GM21717 (cell line): ENCODE results near the gene RELN.
"Not testable (repeated sequence)": the region's sequence is repeated elsewhere in the genome, so short reads cannot be mapped to it uniquely, and the experiment has no call there.

Experiments used
- ATAC-seq: cut with Tn5 transposase; IDR thresholded peaks from one replicate; pipeline ENCODE4 v1.9.1; 2021; ENCODE audit warnings: mild to moderate bottlenecking, moderate library complexity; ENCODE audit not compliant: unreplicated experiment

RELN gene

GRCh38 chr7:103795787-103796186, 193.7 kb downstream of the RELN start:
- no peak for ATAC-seq

GRCh38 chr7:103795107-103795506, 194.4 kb downstream of the RELN start:
- no peak for ATAC-seq

GRCh38 chr7:103794424-103794823, 195.0 kb downstream of the RELN start:
- no peak for ATAC-seq

GRCh38 chr7:103793614-103794013, 195.8 kb downstream of the RELN start:
- no peak for ATAC-seq

GRCh38 chr7:103791894-103792293, 197.6 kb downstream of the RELN start:
- ATAC-seq = no peak

GRCh38 chr7:103787041-103787440, 202.4 kb downstream of the RELN start:
- ATAC-seq = not testable (repeated sequence)

GRCh38 chr7:103784646-103785286, 204.7 kb downstream of the RELN start:
- no peak for ATAC-seq

- ATAC-seq = no peak
Observed at GRCh38 chr7:103781409-103781808, 208.0 kb downstream of the RELN start.

GRCh38 chr7:103780561-103780960, 208.9 kb downstream of the RELN start:
- ATAC-seq = not testable (repeated sequence)

- ATAC-seq = no peak
Observed at GRCh38 chr7:103777440-103777839, 212.0 kb downstream of the RELN start.

- ATAC-seq = no peak
Observed at GRCh38 chr7:103773726-103774125, 215.7 kb downstream of the RELN start.

GRCh38 chr7:103772171-103772773, 217.2 kb downstream of the RELN start:
- no peak for ATAC-seq

GRCh38 chr7:103771294-103771693, 218.2 kb downstream of the RELN start:
- no peak for ATAC-seq

GRCh38 chr7:103766660-103767059, 222.8 kb downstream of the RELN start:
- ATAC-seq = no peak

- no peak for ATAC-seq
Observed at GRCh38 chr7:103765901-103766300, 223.6 kb downstream of the RELN start.

GRCh38 chr7:103764901-103765300, 224.6 kb downstream of the RELN start:
- no peak for ATAC-seq

GRCh38 chr7:103762877-103763276, 226.6 kb downstream of the RELN start:
- ATAC-seq = no peak

GRCh38 chr7:103762065-103762760, 227.2 kb downstream of the RELN start:
- no peak for ATAC-seq

GRCh38 chr7:103752995-103753394, 236.5 kb downstream of the RELN start:
- no peak for ATAC-seq

GRCh38 chr7:103751311-103751880, 238.1 kb downstream of the RELN start:
- no peak for ATAC-seq

- ATAC-seq = no peak
Observed at GRCh38 chr7:103748680-103749079, 240.8 kb downstream of the RELN start.

GRCh38 chr7:103735377-103735776, 254.1 kb downstream of the RELN start:
- no peak for ATAC-seq
